Neuronal stem cell (in vitro differentiated cells): Measurements from ENCODE around the gene SLC41A1. TPM values are rescaled to one million over a fixed set of nuclear protein-coding genes. Genes with fewer than 3 reads are reported as not detected.
A peak's percentile ranks its signal among the peaks of the same experiment; 100 is the strongest.
"Not testable (repeated sequence)": the region's sequence is repeated elsewhere in the genome, so short reads cannot be mapped to it uniquely, and the experiment has no call there.

Experiments
- DNase-seq: peaks from one replicate; pipeline ENCODE4 v3.0.0-alpha.2; 2013; ENCODE audit warnings: low spot score
- H2AFZ ChIP-seq: one replicate; pipeline ENCODE4 v1.6.1; 2013; ENCODE audit warnings: mild to moderate bottlenecking, low read length, inconsistent platforms
- H2AK5ac ChIP-seq: 2 replicates; pipeline ENCODE4 v1.6.1; 2013; ENCODE audit warnings: low read depth, mild to moderate bottlenecking, inconsistent platforms, low read length, moderate library complexity, mixed read lengths
- H2BK120ac ChIP-seq: 2 replicates; pipeline ENCODE4 v1.6.1; 2013; ENCODE audit warnings: low read depth, mild to moderate bottlenecking, inconsistent platforms, low read length, moderate library complexity, mixed read lengths
- H2BK12ac ChIP-seq: one replicate; pipeline ENCODE4 v1.6.1; 2013; ENCODE audit warnings: low read length, inconsistent platforms
- H2BK15ac ChIP-seq: 2 replicates; pipeline ENCODE4 v1.6.1; 2013; ENCODE audit warnings: mild to moderate bottlenecking, low read length, inconsistent platforms, mixed read lengths
- H2BK5ac ChIP-seq: one replicate; pipeline ENCODE4 v1.6.1; 2013; ENCODE audit warnings: inconsistent platforms, mild to moderate bottlenecking, low read length, moderate library complexity
- H3K14ac ChIP-seq: one replicate; pipeline ENCODE4 v1.6.1; 2013; ENCODE audit warnings: low read length, inconsistent platforms
- H3K18ac ChIP-seq: 2 replicates; pipeline ENCODE4 v1.6.1; 2013; ENCODE audit warnings: low read length, inconsistent platforms
- H3K23ac ChIP-seq: 2 replicates; pipeline ENCODE4 v1.6.1; 2013; ENCODE audit warnings: low read depth, mild to moderate bottlenecking, mixed read lengths, low read length, inconsistent platforms; ENCODE audit not compliant: poor library complexity
- H3K27ac ChIP-seq: replicated peaks from 3 replicates; pipeline ENCODE4 v1.5.1; 2013; ENCODE audit warnings: low read length, inconsistent platforms
- H3K27me3 ChIP-seq, 3 experiments: 2 replicates each; pipeline ENCODE4 v1.6.1; 2013; ENCODE audit warnings: low read length in 3 of 3, mild to moderate bottlenecking in 2 of 3, inconsistent platforms in 1 of 3, low read depth in 1 of 3, mixed read lengths in 1 of 3, moderate library complexity in 1 of 3; ENCODE audit not compliant: control insufficient read depth in 3 of 3, insufficient read depth in 3 of 3
- H3K36me3 ChIP-seq, 2 donors: replicated peaks in 1 of 2; 2 replicates each; pipeline ENCODE4 v1.6.1; 2013; ENCODE audit warnings: low read length in 2 of 2; ENCODE audit not compliant: control insufficient read depth in 2 of 2, insufficient read depth in 2 of 2
- H3K4ac ChIP-seq: 2 replicates; pipeline ENCODE4 v1.6.1; 2013; ENCODE audit warnings: inconsistent platforms, mild to moderate bottlenecking, low read length, moderate library complexity
- H3K4me1 ChIP-seq, 2 donors: 1 replicate in 1 of 2; 2 replicates in 1 of 2; pipeline ENCODE4 v1.6.1; 2013; ENCODE audit warnings: low read length in 2 of 2, low read depth in 1 of 2; ENCODE audit not compliant: control insufficient read depth in 2 of 2, insufficient read depth in 1 of 2
- H3K4me2 ChIP-seq: one replicate; pipeline ENCODE4 v1.6.1; 2013; ENCODE audit warnings: mild to moderate bottlenecking, low read length, inconsistent platforms; ENCODE audit not compliant: insufficient read depth, poor library complexity, severe bottlenecking
- H3K4me3 ChIP-seq, 2 donors: 2 replicates each; pipeline ENCODE4 v1.5.1; 2013; ENCODE audit warnings: low read length in 2 of 2, mild to moderate bottlenecking in 2 of 2, inconsistent platforms in 1 of 2, moderate library complexity in 1 of 2
- H3K79me1 ChIP-seq: one replicate; pipeline ENCODE4 v1.6.1; 2013; ENCODE audit warnings: low read depth, mild to moderate bottlenecking, inconsistent platforms, low read length, moderate library complexity
- H3K9ac ChIP-seq: one replicate; pipeline ENCODE4 v1.6.1; 2013; ENCODE audit warnings: mild to moderate bottlenecking, low read depth, low read length, inconsistent platforms; ENCODE audit not compliant: poor library complexity
- H3K9me3 ChIP-seq, 2 donors: replicated peaks in 1 of 2; 2 replicates each; pipeline versions ENCODE3 to v1.6.1; 2013; ENCODE audit warnings: low read length in 2 of 2, mild to moderate bottlenecking in 2 of 2, inconsistent platforms in 1 of 2, low read depth in 1 of 2, mixed read lengths in 1 of 2, moderate library complexity in 1 of 2; ENCODE audit not compliant: control insufficient read depth in 2 of 2, insufficient read depth in 1 of 2
- H4K8ac ChIP-seq: one replicate; pipeline ENCODE4 v1.6.1; 2013; ENCODE audit warnings: low read depth, mild to moderate bottlenecking, inconsistent platforms, low read length, moderate library complexity
- H4K91ac ChIP-seq: one replicate; pipeline ENCODE4 v1.6.1; 2013; ENCODE audit warnings: low read length, low read depth, mild to moderate bottlenecking, inconsistent platforms; ENCODE audit not compliant: poor library complexity
- WGBS, 2 donors: extraction: QIAGEN DNeasy Blood & Tissue Kit; methylation state at CpG; one replicate each; pipeline ENCODE4 v1.1.7; 2013; ENCODE audit warnings: missing lambda C conversion rate in 2 of 2, mixed read lengths in 1 of 2; ENCODE audit not compliant: insufficient read length in 2 of 2, insufficient replicate concordance in 1 of 2; ENCODE audit errors: extremely low coverage in 2 of 2; 5-methylcytosine and 5-hydroxymethylcytosine counted together
- polyA plus RNA-seq, 2 experiments: library from polyadenylated mRNA; stranded (reverse); fragments of 200-250 nt; gene quantifications; one replicate each; pipeline ENCODE4 v1.2.3, GENCODE V29; 2013

Gene SLC41A1
- polyA plus RNA-seq (2013, experiment 1 of 2), result 18.3 TPM
- 18.8 TPM for polyA plus RNA-seq (2013, experiment 2 of 2)

GRCh38 chr1:205812878-205813754 lies at the start of gene SLC41A1:
TSS of gene SLC41A1 (minus strand) at chr1:205813198. CDS start at chr1:205810441, 2,757 bp downstream.
- peak within 1 kb of the TSS; percentile 92 for H3K4me2 ChIP-seq
- WGBS, 2 donors, result no CpG with 5 or more reads among the region's 83 CpGs
- H3K27ac ChIP-seq, result no peak within 1 kb of the TSS
- no peak within 1 kb of the TSS for H4K8ac ChIP-seq
- H3K9me3 ChIP-seq, result no peaks in the 10 kb centered on the region
- peaks cover 8 to 24% of the 10 kb centered on the region in 2 donors for H3K36me3 ChIP-seq
- no peak within 1 kb of the TSS for H3K4ac ChIP-seq
- DNase-seq, result peak; percentile 93
- peak within 1 kb of the TSS; percentile 85 for H3K14ac ChIP-seq
- no peak within 1 kb of the TSS for H2BK12ac ChIP-seq
- peak within 1 kb of the TSS; percentile 88 to 93 for H3K4me3 ChIP-seq
- peak within 1 kb of the TSS; percentile 76 for H2BK15ac ChIP-seq
- H2AFZ ChIP-seq, result peak within 1 kb of the TSS; percentile 99
- H3K4me1 ChIP-seq, result peaks cover 9 to 25% of the 10 kb centered on the region in 2 donors
- H3K79me1 ChIP-seq, result peaks cover 4% of the 10 kb centered on the region
- no peak within 1 kb of the TSS for H2AK5ac ChIP-seq
- H2BK5ac ChIP-seq, result peak within 1 kb of the TSS; percentile 91
- H3K9ac ChIP-seq, result peak within 1 kb of the TSS; percentile 87
- H3K23ac ChIP-seq, result peak within 1 kb of the TSS; percentile 95
- H3K18ac ChIP-seq, result peak within 1 kb of the TSS; percentile 96
- peak within 1 kb of the TSS; percentile 94 for H4K91ac ChIP-seq
- no peaks in the 10 kb centered on the region for H3K27me3 ChIP-seq
- peak within 1 kb of the TSS; percentile 21 for H2BK120ac ChIP-seq

- no peak overlapping the region for H3K18ac ChIP-seq
- WGBS, 2 donors, result no CpG with 5 or more reads among the region's 2 CpGs
- H2BK15ac ChIP-seq, result no peak overlapping the region
- H3K9me3 ChIP-seq, result peaks cover 0 to 6% of the 10 kb centered on the region in 2 donors
- H4K8ac ChIP-seq, result no peak overlapping the region
- peaks cover 0 to 3% of the 10 kb centered on the region in 2 donors for H3K36me3 ChIP-seq
- H3K79me1 ChIP-seq, result no peaks in the 10 kb centered on the region
- H3K4me3 ChIP-seq, result no peak overlapping the region
- H3K14ac ChIP-seq, result no peak overlapping the region
- no peak overlapping the region for H2AK5ac ChIP-seq
- H3K4ac ChIP-seq, result no peak overlapping the region
- H2BK120ac ChIP-seq, result no peak overlapping the region
- H2BK12ac ChIP-seq, result no peak overlapping the region
- DNase-seq, result no peak
- H3K4me1 ChIP-seq, result no peaks in the 10 kb centered on the region
- H3K27ac ChIP-seq, result no peak overlapping the region
- no peak overlapping the region for H3K4me2 ChIP-seq
- H2BK5ac ChIP-seq, result no peak overlapping the region
- no peak overlapping the region for H3K23ac ChIP-seq
- no peaks in the 10 kb centered on the region for H3K27me3 ChIP-seq
- H3K9ac ChIP-seq, result no peak overlapping the region
- no peak overlapping the region for H2AFZ ChIP-seq
- no peak overlapping the region for H4K91ac ChIP-seq
These were observed 48.5 kb upstream of the SLC41A1 start for GRCh38 chr1:205861540-205861939.

- Histone ChIP-seq H2AFZ (no peak overlapping the region), H3K36me3 (no peaks in the 10 kb centered on the region), H3K14ac (no peak overlapping the region), H3K18ac (no peak overlapping the region), H2BK12ac (no peak overlapping the region), H2BK5ac (no peak overlapping the region), H3K27me3 (no peaks in the 10 kb centered on the region), H3K27ac (no peak overlapping the region), H2BK15ac (no peak overlapping the region), H3K9me3 (peaks cover 0 to 7% of the 10 kb centered on the region in 2 donors), H4K91ac (no peak overlapping the region), H2BK120ac (no peak overlapping the region), H4K8ac (no peak overlapping the region), H3K4me3 (no peak overlapping the region), H3K9ac (no peak overlapping the region), H3K23ac (no peak overlapping the region), H2AK5ac (no peak overlapping the region), H3K4ac (no peak overlapping the region), H3K4me1 (no peaks in the 10 kb centered on the region), H3K4me2 (no peak overlapping the region), H3K79me1 (no peaks in the 10 kb centered on the region)
- no peak for DNase-seq
- whole genome bisulfite sequencing, 2 donors, result no CpG with 5 or more reads among the region's 6 CpGs
These were observed 45.4 kb upstream of the SLC41A1 start for GRCh38 chr1:205858141-205858961.

GRCh38 chr1:205857501-205857900 lies 44.5 kb upstream of the SLC41A1 start:
- H4K8ac ChIP-seq, H2BK120ac ChIP-seq, H3K23ac ChIP-seq, H3K27ac ChIP-seq, H4K91ac ChIP-seq, H2BK12ac ChIP-seq, H3K18ac ChIP-seq, H2AFZ ChIP-seq, H2AK5ac ChIP-seq, H2BK5ac ChIP-seq, DNase-seq, H2BK15ac ChIP-seq, H3K4me2 ChIP-seq, H3K27me3 ChIP-seq, H3K14ac ChIP-seq, H3K4me1 ChIP-seq, H3K4me3 ChIP-seq, H3K79me1 ChIP-seq, H3K4ac ChIP-seq, H3K36me3 ChIP-seq, H3K9ac ChIP-seq: not testable (repeated sequence)
- H3K9me3 ChIP-seq, result peaks cover 2 to 11% of the 10 kb centered on the region in 2 donors
- no CpG with 5 or more reads among the region's 2 CpGs for WGBS, 2 donors
